Upper lobe of left lung (tissue), 4 donors: ENCODE results near the gene MRPL55.

ENCODE experiments used
- CTCF ChIP-seq, 6 experiments: fragments of 450-650 bp in 4 of 6; fragments of 200-600 bp in 2 of 6; sonication (generic) in 2 of 6; IDR thresholded peaks; one replicate each; pipeline ENCODE4 v1.5.1; 2016 to 2019; ENCODE audit warnings: antibody characterized with exemption in 6 of 6
- EP300 ChIP-seq, 4 donors: sonication (generic); formaldehyde crosslinking; IDR thresholded peaks; one replicate each; pipeline ENCODE4 v1.5.1; 2017; ENCODE audit warnings: antibody characterized with exemption in 4 of 4, control low read depth in 2 of 4
- POLR2AphosphoS5 ChIP-seq, 2 donors: sonication (generic); formaldehyde crosslinking; IDR thresholded peaks; one replicate each; pipeline ENCODE4 v1.5.1; 2017; ENCODE audit warnings: antibody characterized with exemption in 2 of 2

DNA sequence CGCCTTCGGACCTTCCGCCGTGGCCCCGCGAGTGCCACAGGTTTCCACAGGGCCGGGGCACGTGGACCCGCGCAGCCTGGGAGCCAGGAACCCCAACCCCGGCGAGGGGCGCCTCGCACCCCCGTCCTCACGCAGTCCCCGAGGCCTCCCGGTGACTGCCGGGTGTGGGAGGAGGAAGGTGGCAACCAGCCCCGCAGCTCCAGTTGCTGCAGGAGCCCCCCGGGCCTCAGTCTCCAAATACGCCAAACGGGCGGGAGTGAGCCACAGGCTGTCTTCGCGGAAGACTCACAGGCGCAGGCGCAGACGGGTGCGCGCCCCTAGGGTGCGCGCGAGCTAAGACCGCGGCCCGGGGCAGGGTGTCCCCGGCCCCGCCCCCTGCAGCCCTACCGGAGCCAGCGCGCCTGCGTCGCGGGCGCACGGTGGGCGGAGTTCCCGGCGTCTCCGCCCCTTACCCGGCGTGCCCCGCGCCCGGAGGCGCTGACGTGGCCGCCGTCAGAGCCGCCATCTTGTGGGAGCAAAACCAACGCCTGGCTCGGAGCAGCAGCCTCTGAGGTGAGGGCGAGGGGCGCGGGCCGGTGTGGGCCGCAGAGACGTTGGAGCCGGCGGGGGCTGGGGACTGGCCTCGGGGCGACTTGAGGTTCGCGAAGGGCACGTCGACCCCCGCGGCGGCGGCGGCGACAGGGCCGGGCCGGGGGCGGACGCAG lies 26.7 kb downstream of the MRPL55 start, which contains the start of gene ARF1:
- TF ChIP-seq CTCF (IDR thresholded peaks at IDR 0.05): peak in 5 of 6 experiments; percentile 16 to 65 (median 61)
- TF ChIP-seq POLR2AphosphoS5 (IDR thresholded peaks at IDR 0.05): peak; percentile 91 to 94
- TF ChIP-seq EP300 (IDR thresholded peaks at IDR 0.05): no peak
